Sigmoid colon (tissue), 7 donors: ENCODE data around the gene FNDC10. TPM values are rescaled to one million over a fixed set of nuclear protein-coding genes. Genes with fewer than 3 reads are reported as not detected.

Experiments used
- polyA plus RNA-seq, 3 donors: library from polyadenylated mRNA; stranded (reverse); fragments of 200-250 nt; gene quantifications; one replicate each; pipeline ENCODE4 v1.2.3, GENCODE V29; 2013
- total RNA-seq, 4 donors: library from RNA; depleted of rRNA; stranded (reverse); fragments of >200 nt; gene quantifications; one replicate each; pipeline ENCODE4 v1.1.0, GENCODE V29; 2016
- donor health status: healthy with polysubstance abuse.
- donor health status: Bipolar disorder and iron deficiency.
- donor health status: healthy.

FNDC10 gene
- total and polyA plus RNA-seq, 7 donors: 0.82 to 3.5 (median 2.2) TPM

Other genes with a start within 250 kb of the FNDC10 start
- 100 to 1,000 TPM in 3 of 4 donors, 10 to 100 TPM in 1; 78.8 to 234 (median 114) TPM for gene MXRA8, start 241.6 kb downstream of the FNDC10 start, total RNA-seq
- 10 to 100 TPM in 2 of 3 donors, 1 to 10 TPM in 1; 2.8 to 26.2 (median 22.2) TPM for gene MXRA8, start 241.6 kb downstream of the FNDC10 start, polyA plus RNA-seq
- gene AURKAIP1, start 224.9 kb downstream of the FNDC10 start, total RNA-seq: 100 to 1,000 TPM in 3 of 4 donors, 10 to 100 TPM in 1; 89.3 to 143 (median 124) TPM
- 100 to 1,000 TPM; 263 to 288 (median 271) TPM for gene AURKAIP1, start 224.9 kb downstream of the FNDC10 start, polyA plus RNA-seq
- gene CCNL2, start 200.8 kb downstream of the FNDC10 start, total RNA-seq: 100 to 1,000 TPM; 139 to 375 (median 173) TPM
- gene CCNL2, start 200.8 kb downstream of the FNDC10 start, polyA plus RNA-seq: 10 to 100 TPM; 15.0 to 99.6 (median 16.2) TPM
- 100 to 1,000 TPM; 133 to 235 (median 206) TPM for gene MRPL20, start 192.8 kb downstream of the FNDC10 start, total RNA-seq
- gene MRPL20, start 192.8 kb downstream of the FNDC10 start, polyA plus RNA-seq: 100 to 1,000 TPM; 155 to 216 (median 171) TPM
- 10 to 100 TPM; 10.0 to 23.0 (median 15.8) TPM for gene ANKRD65, start 178.9 kb downstream of the FNDC10 start, total RNA-seq
- gene ANKRD65, start 178.9 kb downstream of the FNDC10 start, polyA plus RNA-seq: 1 to 10 TPM in 2 of 3 donors, under 1 TPM in 1; 0.69 to 5.4 (median 3.8) TPM
- 100 to 1,000 TPM in 1 of 4 donors, 10 to 100 TPM in 3; 47.1 to 107 (median 71.1) TPM for gene VWA1, start 164.4 kb downstream of the FNDC10 start, total RNA-seq
- 10 to 100 TPM in 1 of 3 donors, 1 to 10 TPM in 2; 2.4 to 44.2 (median 3.7) TPM for gene VWA1, start 164.4 kb downstream of the FNDC10 start, polyA plus RNA-seq
- gene ATAD3C, start 150.4 kb downstream of the FNDC10 start, total RNA-seq: under 1 TPM; 0.16 to 0.55 (median 0.45) TPM
- 1 to 10 TPM in 1 of 3 donors, under 1 TPM in 1, not detected in 1; under 0.01 to 1.5 TPM for gene ATAD3C, start 150.4 kb downstream of the FNDC10 start, polyA plus RNA-seq
- gene ATAD3B, start 128.4 kb downstream of the FNDC10 start, total RNA-seq: 10 to 100 TPM; 11.1 to 47.1 (median 13.1) TPM
- 10 to 100 TPM in 1 of 3 donors, 1 to 10 TPM in 2; 4.8 to 49.4 (median 5.3) TPM for gene ATAD3B, start 128.4 kb downstream of the FNDC10 start, polyA plus RNA-seq
- 10 to 100 TPM in 3 of 4 donors, 1 to 10 TPM in 1; 8.6 to 14.7 (median 12.1) TPM for gene ATAD3A, start 88.0 kb downstream of the FNDC10 start, total RNA-seq
- 10 to 100 TPM; 12.6 to 40.4 (median 13.6) TPM for gene ATAD3A, start 88.0 kb downstream of the FNDC10 start, polyA plus RNA-seq
- 10 to 100 TPM; 15.3 to 35.2 (median 17.6) TPM for gene TMEM240, start 59.5 kb downstream of the FNDC10 start, total RNA-seq
- 1 to 10 TPM in 2 of 3 donors, not detected in 1; 3.7 to 4.8 TPM for gene TMEM240, start 59.5 kb downstream of the FNDC10 start, polyA plus RNA-seq
- gene SSU72, start 25.3 kb downstream of the FNDC10 start, total RNA-seq: 100 to 1,000 TPM in 3 of 4 donors, 10 to 100 TPM in 1; 98.9 to 119 (median 109) TPM
- gene SSU72, start 25.3 kb downstream of the FNDC10 start, polyA plus RNA-seq: 100 to 1,000 TPM; 129 to 165 (median 150) TPM
- 10 to 100 TPM; 32.7 to 95.3 (median 53.6) TPM for gene MIB2, start 15.4 kb upstream of the FNDC10 start, total RNA-seq
- 10 to 100 TPM; 24.6 to 77.6 (median 33.3) TPM for gene MIB2, start 15.4 kb upstream of the FNDC10 start, polyA plus RNA-seq
- gene MMP23B, start 32.0 kb upstream of the FNDC10 start, total RNA-seq: 10 to 100 TPM in 2 of 4 donors, 1 to 10 TPM in 2; 1.8 to 58.7 (median 17.2) TPM
- 1 to 10 TPM; 2.2 to 3.6 (median 2.3) TPM for gene MMP23B, start 32.0 kb upstream of the FNDC10 start, polyA plus RNA-seq
- 10 to 100 TPM; 23.9 to 51.0 (median 27.8) TPM for gene CDK11B, start 58.9 kb upstream of the FNDC10 start, total RNA-seq
- 10 to 100 TPM; 30.0 to 38.4 (median 37.9) TPM for gene CDK11B, start 58.9 kb upstream of the FNDC10 start, polyA plus RNA-seq
- gene SLC35E2B, start 92.7 kb upstream of the FNDC10 start, total RNA-seq: 10 to 100 TPM; 25.0 to 78.1 (median 31.6) TPM
- gene SLC35E2B, start 92.7 kb upstream of the FNDC10 start, polyA plus RNA-seq: 10 to 100 TPM in 2 of 3 donors, 1 to 10 TPM in 1; 9.5 to 38.5 (median 12.0) TPM
- 10 to 100 TPM; 21.6 to 53.7 (median 37.5) TPM for gene CDK11A, start 124.2 kb upstream of the FNDC10 start, total RNA-seq
- gene CDK11A, start 124.2 kb upstream of the FNDC10 start, polyA plus RNA-seq: 10 to 100 TPM; 19.8 to 35.0 (median 33.1) TPM
- gene NADK, start 178.3 kb upstream of the FNDC10 start, total RNA-seq: 10 to 100 TPM; 34.9 to 66.7 (median 42.4) TPM
- 100 to 1,000 TPM in 2 of 3 donors, 10 to 100 TPM in 1; 72.7 to 121 (median 107) TPM for gene NADK, start 178.3 kb upstream of the FNDC10 start, polyA plus RNA-seq